Suprapubic skin (tissue), 4 donors: ENCODE measurements around the gene PPM1H. TPM values are rescaled to one million over a fixed set of nuclear protein-coding genes. Genes with fewer than 3 reads are reported as not detected.

ENCODE experiments used
- DNase-seq, 2 donors: peaks; one replicate each; pipeline ENCODE4 v3.0.0-alpha.2; 2019; ENCODE audit warnings: low spot score in 2 of 2
- H3K27ac ChIP-seq: fragments of 200-600 bp; sonication (generic); one replicate; pipeline ENCODE4 v1.5.1; 2019
- H3K27me3 ChIP-seq: fragments of 200-600 bp; sonication (generic); one replicate; pipeline ENCODE4 v1.5.1; 2019
- H3K36me3 ChIP-seq: fragments of 200-600 bp; sonication (generic); one replicate; pipeline ENCODE4 v1.5.1; 2019
- H3K4me1 ChIP-seq: fragments of 200-600 bp; sonication (generic); one replicate; pipeline ENCODE4 v1.5.1; 2019
- H3K4me3 ChIP-seq: fragments of 200-600 bp; sonication (generic); one replicate; pipeline ENCODE4 v1.5.1; 2019; ENCODE audit warnings: mild to moderate bottlenecking
- H3K9me3 ChIP-seq: fragments of 200-600 bp; sonication (generic); one replicate; pipeline ENCODE4 v1.5.1; 2019
- EP300 ChIP-seq: sonication (generic); formaldehyde crosslinking; IDR thresholded peaks from one replicate; pipeline ENCODE4 v1.6.1; 2017; ENCODE audit warnings: antibody characterized with exemption
- POLR2A ChIP-seq, 2 donors: fragments of 450-650 bp; IDR thresholded peaks; one replicate each; pipeline ENCODE4 v1.6.1; 2017; ENCODE audit warnings: antibody characterized with exemption in 2 of 2, mild to moderate bottlenecking in 2 of 2, moderate library complexity in 2 of 2
- POLR2AphosphoS5 ChIP-seq, 3 donors: sonication (generic); formaldehyde crosslinking; IDR thresholded peaks; one replicate each; pipeline ENCODE4 v1.6.1; 2017; ENCODE audit warnings: antibody characterized with exemption in 3 of 3
- WGBS: methylation state at CpG from one replicate; pipeline ENCODE4 v1.1.5; 2018; 5-methylcytosine and 5-hydroxymethylcytosine counted together
- total RNA-seq, 4 donors: library from RNA; depleted of rRNA; stranded (reverse); fragments of >200 nt; gene quantifications; one replicate each; pipeline ENCODE4 v1.1.0, GENCODE V29; 2016
- TF ChIP-seq, protein P1 (sequence below), 2 donors: fragments of 200-600 bp in 1 of 2; fragments of 450-650 bp in 1 of 2; sonication (generic) in 1 of 2; IDR thresholded peaks; one replicate each; pipeline ENCODE4 v1.5.1; 2016 to 2019; ENCODE audit warnings: antibody characterized with exemption in 2 of 2, mild to moderate bottlenecking in 1 of 2, moderate library complexity in 1 of 2

PPM1H gene
- total RNA-seq, 4 donors from 2014 or later = 2.3 to 8.1 (median 4.9) TPM

DNA sequence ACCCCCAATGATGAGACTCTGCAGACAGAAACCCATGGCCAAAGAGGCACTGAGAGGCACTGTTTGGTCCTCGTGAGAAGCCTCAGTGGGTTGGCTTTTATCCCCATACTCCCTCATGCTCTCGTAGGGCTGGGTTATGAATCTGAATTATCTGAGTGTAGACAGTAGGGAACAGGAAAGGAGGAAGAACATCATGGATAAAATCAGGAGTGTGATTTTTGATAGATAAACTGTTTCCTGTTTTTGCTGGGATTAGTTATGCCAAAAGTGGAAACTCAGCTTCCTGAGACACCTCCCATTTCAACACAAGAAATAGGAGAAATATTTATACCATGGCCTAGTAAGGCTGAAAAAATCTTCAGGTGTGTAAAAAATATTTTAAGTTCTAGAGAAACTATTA, 177.9 kb downstream of the PPM1H start:
- DNase-seq = no peak
- TF ChIP-seq POLR2A (IDR thresholded peaks at IDR 0.05) = no peak
- TF ChIP-seq, protein P1, sequence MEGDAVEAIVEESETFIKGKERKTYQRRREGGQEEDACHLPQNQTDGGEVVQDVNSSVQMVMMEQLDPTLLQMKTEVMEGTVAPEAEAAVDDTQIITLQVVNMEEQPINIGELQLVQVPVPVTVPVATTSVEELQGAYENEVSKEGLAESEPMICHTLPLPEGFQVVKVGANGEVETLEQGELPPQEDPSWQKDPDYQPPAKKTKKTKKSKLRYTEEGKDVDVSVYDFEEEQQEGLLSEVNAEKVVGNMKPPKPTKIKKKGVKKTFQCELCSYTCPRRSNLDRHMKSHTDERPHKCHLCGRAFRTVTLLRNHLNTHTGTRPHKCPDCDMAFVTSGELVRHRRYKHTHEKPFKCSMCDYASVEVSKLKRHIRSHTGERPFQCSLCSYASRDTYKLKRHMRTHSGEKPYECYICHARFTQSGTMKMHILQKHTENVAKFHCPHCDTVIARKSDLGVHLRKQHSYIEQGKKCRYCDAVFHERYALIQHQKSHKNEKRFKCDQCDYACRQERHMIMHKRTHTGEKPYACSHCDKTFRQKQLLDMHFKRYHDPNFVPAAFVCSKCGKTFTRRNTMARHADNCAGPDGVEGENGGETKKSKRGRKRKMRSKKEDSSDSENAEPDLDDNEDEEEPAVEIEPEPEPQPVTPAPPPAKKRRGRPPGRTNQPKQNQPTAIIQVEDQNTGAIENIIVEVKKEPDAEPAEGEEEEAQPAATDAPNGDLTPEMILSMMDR (IDR thresholded peaks at IDR 0.05) = no peak
- TF ChIP-seq EP300 = no peak
- TF ChIP-seq POLR2AphosphoS5 (IDR thresholded peaks at IDR 0.05) = no peak
- no peaks in the 10 kb centered on the region for H3K4me1 ChIP-seq
- H3K27ac ChIP-seq = no peak overlapping the region
- no peak overlapping the region for H3K4me3 ChIP-seq
- H3K9me3 ChIP-seq = no peaks in the 10 kb centered on the region
- H3K36me3 ChIP-seq = no peaks in the 10 kb centered on the region
- H3K27me3 ChIP-seq = no peaks in the 10 kb centered on the region
- 85% methylated on average over 2 of the region's 2 CpGs for WGBS

DNA sequence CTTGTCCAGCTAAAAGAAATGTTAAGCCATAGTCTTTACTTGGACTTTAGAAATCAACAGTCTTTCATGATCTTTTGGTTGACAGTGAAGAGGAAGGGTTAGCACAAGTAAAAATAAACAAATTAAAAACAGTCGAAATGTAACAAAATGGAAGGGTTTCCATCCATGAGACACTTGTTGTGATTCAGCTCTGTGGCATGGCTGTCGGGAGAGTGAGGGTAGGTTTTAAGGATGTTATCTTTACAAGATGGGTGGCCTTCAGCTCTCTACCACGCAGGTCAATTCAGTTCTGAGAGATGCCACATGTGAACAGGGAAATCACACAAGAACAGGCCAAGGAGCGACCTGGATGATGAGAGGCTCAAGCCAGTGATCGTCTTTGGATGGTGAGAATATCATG, 180.2 kb downstream of the PPM1H start:
- Histone ChIP-seq H3K27ac (no peak overlapping the region), H3K27me3 (no peaks in the 10 kb centered on the region), H3K36me3 (no peaks in the 10 kb centered on the region), H3K4me3 (no peak overlapping the region), H3K4me1 (no peaks in the 10 kb centered on the region), H3K9me3 (no peaks in the 10 kb centered on the region)
- 95% methylated on average over 5 of the region's 5 CpGs for WGBS
- TF ChIP-seq EP300 (no peak), POLR2A (IDR thresholded peaks at IDR 0.05) (no peak), POLR2AphosphoS5 (IDR thresholded peaks at IDR 0.05) (no peak)
- TF ChIP-seq, protein P1 (IDR thresholded peaks at IDR 0.05) = no peak
- no peak for DNase-seq

DNA sequence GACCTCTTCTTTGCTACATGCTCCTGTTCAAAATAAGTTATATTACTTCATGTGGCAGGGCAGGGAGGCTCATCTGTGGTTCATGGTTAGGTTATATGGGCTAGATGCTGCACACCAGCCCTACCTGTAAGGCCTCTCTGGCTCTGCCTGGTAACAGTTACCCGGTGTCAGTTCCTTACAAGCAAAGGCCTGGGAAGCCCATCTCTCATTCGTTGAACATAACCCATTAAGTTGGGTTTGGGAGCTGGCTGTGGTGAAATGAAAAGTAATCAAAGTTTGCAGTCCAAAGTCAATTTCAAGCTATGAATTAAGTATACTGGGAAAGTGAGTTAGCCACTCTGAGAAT, 183.2 kb downstream of the PPM1H start:
- no peaks in the 10 kb centered on the region for H3K4me1 ChIP-seq
- TF ChIP-seq, protein P1 (IDR thresholded peaks at IDR 0.05) = no peak
- TF ChIP-seq EP300 (no peak), POLR2A (IDR thresholded peaks at IDR 0.05) (no peak), POLR2AphosphoS5 (IDR thresholded peaks at IDR 0.05) (no peak)
- H3K27me3 ChIP-seq = no peaks in the 10 kb centered on the region
- DNase-seq = no peak
- H3K9me3 ChIP-seq = no peaks in the 10 kb centered on the region
- no peak overlapping the region for H3K4me3 ChIP-seq
- no peaks in the 10 kb centered on the region for H3K36me3 ChIP-seq
- WGBS = 93% methylated on average over 2 of the region's 2 CpGs
- H3K27ac ChIP-seq = no peak overlapping the region

DNA sequence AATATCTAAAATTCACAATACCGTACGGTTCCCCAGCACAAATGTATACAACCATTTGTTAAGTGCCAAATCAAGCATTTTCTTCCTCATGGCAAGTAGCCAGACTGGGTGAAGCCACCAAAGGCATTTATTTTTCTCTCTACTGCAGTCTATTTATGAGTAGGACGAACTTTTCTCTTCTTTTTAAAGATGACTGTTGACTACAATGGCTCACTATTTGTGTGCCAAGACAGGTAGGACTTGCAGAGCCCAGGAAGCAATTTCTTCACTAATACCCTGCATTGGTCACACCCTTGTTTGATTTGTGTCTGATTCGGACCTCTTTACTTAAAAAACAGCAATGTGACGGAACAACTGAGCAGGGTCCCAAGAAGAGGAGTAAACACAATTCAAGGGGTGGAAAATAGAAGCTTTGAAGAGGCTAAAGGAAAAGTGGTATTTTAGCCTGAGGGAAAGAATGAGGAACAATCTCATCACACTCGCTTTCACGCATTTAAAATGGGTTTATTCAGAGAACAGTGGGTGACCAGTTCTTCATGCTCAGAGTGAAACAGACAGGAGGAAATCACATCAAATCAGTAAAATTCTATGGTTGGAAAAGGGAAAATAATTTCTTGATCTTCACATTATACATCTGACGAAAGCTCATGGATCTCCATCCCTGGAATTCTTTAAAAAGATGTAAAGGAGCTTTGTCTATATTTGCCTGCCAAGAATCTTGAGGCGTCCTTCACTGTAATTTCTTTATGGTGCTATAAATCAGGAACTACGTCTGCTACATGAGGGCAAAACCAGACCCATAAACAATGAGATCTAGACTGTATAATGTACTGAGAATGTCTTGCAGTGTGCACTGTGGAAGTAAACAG, 183.8 kb downstream of the PPM1H start:
- no peak for DNase-seq
- Histone ChIP-seq H3K27ac (no peak overlapping the region), H3K36me3 (no peaks in the 10 kb centered on the region), H3K4me1 (no peaks in the 10 kb centered on the region), H3K9me3 (no peaks in the 10 kb centered on the region), H3K4me3 (no peak overlapping the region), H3K27me3 (no peaks in the 10 kb centered on the region)
- 73% methylated on average over 10 of the region's 10 CpGs for WGBS
- TF ChIP-seq POLR2AphosphoS5 (IDR thresholded peaks at IDR 0.05) (no peak), EP300 (no peak), POLR2A (IDR thresholded peaks at IDR 0.05) (no peak)
- TF ChIP-seq, protein P1 (IDR thresholded peaks at IDR 0.05) = no peak

DNA sequence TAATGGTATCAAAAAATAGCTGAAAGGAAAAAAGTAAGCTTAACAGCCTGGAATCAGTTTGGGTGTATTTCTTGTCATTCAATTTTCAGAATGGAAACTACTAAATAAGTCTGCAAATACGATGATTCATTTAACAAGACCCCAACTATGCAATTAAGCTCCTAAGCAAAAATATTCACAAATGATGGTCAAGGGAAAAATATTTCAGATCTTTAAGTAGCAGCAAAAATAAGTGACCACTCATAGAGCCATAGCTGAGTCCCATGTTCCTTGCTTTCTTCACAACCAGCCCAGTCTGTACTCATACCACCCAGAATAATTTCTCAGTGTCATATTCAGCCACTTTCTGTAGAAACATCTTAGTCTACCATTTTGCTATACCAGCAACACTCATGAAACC, 185.4 kb downstream of the PPM1H start:
- Histone ChIP-seq H3K27ac (no peak overlapping the region), H3K36me3 (no peaks in the 10 kb centered on the region), H3K4me3 (no peak overlapping the region), H3K4me1 (no peaks in the 10 kb centered on the region), H3K27me3 (no peaks in the 10 kb centered on the region), H3K9me3 (no peaks in the 10 kb centered on the region)
- TF ChIP-seq, protein P1 (IDR thresholded peaks at IDR 0.05) = no peak
- TF ChIP-seq POLR2AphosphoS5 (IDR thresholded peaks at IDR 0.05) (no peak), POLR2A (IDR thresholded peaks at IDR 0.05) (no peak), EP300 (no peak)
- 75% methylated on average over 1 of the region's 1 CpG for WGBS
- DNase-seq = no peak
